Measurements from ENCODE around the gene CNPY1.

The CNPY1 gene

DNA sequence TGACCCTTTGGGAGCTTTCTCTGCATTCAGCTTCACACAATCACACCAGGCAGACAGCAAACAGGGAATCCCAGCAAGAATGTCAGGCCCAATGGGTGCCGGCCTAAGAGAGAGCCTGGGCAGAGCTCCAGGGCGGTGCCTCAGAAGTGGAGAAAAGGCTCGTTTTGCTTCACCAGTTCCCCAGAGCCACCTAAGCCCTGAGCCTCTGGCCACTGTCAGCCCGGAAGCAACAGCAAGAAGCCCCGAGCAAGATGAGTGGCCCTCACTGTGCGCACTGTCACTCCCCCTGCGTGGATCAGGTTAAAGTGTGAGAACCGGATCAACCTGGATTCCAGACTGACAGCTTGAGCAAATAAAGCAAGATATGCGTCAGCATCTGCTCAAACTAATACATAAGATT is 14.7 kb downstream of the CNPY1 start:
- H3K4me3 ChIP-seq (ENCODE audit: low read depth, low read length), result no peak overlapping the region
- TF ChIP-seq, protein P1, sequence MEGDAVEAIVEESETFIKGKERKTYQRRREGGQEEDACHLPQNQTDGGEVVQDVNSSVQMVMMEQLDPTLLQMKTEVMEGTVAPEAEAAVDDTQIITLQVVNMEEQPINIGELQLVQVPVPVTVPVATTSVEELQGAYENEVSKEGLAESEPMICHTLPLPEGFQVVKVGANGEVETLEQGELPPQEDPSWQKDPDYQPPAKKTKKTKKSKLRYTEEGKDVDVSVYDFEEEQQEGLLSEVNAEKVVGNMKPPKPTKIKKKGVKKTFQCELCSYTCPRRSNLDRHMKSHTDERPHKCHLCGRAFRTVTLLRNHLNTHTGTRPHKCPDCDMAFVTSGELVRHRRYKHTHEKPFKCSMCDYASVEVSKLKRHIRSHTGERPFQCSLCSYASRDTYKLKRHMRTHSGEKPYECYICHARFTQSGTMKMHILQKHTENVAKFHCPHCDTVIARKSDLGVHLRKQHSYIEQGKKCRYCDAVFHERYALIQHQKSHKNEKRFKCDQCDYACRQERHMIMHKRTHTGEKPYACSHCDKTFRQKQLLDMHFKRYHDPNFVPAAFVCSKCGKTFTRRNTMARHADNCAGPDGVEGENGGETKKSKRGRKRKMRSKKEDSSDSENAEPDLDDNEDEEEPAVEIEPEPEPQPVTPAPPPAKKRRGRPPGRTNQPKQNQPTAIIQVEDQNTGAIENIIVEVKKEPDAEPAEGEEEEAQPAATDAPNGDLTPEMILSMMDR (IDR thresholded peaks at IDR 0.05; ENCODE audit: insufficient read depth, low read depth, low read length, missing control alignments), result no peak
- DNase-seq (ENCODE audit: low read depth), result no peak

DNA sequence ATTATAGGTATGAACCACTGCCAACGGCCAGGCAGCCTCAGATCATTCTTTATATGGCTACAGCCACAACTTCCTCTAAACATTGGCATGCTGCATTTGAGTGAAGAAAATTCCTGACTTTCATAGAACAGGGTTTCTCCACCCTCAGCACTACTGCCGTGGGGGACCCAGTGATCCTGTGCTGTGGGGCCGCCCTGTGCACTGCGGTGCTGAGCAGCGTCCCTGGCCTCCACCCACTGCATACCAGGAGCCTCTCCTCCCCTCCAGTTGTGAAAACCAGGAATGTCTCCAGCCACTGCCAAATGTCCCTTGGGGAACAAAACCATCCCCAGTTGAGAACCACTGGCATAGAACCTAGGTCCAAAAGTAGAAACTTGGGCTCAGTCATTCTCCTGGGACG is 15.8 kb downstream of the CNPY1 start:
- H3K4me3 ChIP-seq (ENCODE audit: low read depth, low read length), result no peak overlapping the region
- no peak for DNase-seq (ENCODE audit: low read depth)
- TF ChIP-seq, protein P1 (IDR thresholded peaks at IDR 0.05; ENCODE audit: insufficient read depth, low read depth, low read length, missing control alignments), result no peak

DNA sequence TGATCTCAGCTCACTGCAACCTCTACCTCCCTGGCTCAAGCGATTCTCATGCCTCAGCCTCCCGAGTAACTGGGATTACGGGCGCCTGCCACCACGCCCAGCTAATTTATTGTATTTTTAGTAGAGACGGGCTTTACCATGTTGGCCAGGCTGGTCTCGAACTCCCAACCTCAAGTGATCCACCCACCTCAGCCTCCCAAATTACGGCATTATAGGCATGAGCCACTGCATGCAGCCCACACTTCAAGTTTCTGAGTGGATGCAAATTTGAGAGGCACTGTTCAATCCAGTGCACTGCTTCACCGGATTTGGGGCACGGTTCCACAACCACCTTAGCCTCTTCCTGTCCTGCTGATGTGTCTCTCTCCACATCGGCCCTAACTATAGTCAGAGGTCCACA is 16.5 kb downstream of the CNPY1 start:
- H3K4me3 ChIP-seq (ENCODE audit: low read depth, low read length), result no peak overlapping the region
- DNase-seq (ENCODE audit: low read depth), result no peak
- TF ChIP-seq, protein P1 (IDR thresholded peaks at IDR 0.05; ENCODE audit: insufficient read depth, low read depth, low read length, missing control alignments), result no peak

DNA sequence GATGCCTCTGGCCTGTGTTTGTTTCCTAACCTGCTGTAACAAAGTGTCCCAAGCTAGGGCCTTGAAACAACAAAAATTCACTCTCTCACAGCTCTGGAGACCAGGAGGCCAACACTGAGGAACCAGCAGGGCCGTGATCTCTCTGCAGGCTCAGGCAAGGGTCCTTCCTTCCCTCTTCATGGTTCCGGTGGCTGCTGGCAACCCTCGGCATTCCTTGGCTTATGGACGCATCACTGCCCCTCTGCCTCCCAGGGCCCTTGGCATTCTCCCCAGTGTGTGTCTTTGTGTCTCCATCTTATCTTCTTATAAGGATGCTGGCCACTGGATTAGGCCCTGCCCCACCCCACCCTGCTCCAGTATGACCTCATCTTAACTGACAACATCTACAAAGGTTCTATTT is 17.0 kb downstream of the CNPY1 start:
- DNase-seq (ENCODE audit: low read depth), result no peak
- TF ChIP-seq, protein P1 (IDR thresholded peaks at IDR 0.05; ENCODE audit: insufficient read depth, low read depth, low read length, missing control alignments), result no peak
- H3K4me3 ChIP-seq (ENCODE audit: low read depth, low read length), result no peak overlapping the region

DNA sequence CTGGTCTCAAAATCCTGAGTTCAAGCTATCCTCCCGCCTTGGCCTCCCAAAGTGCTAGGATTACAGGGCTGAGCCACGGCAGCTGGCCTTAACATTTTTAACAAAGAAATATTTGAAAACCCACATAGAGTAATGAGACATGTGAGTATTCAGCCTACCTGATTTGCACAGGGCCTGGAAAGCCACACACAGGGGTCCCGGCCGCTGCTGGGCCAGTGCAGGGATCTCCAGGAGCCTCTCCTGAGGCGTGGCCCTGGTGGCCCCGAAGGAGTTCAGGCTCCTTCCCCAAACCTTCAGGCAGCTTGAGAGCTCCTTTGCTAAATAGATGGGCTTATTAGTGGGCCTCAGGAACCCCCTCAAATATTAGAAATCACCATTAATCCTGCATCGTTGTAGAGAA is 18.7 kb downstream of the CNPY1 start:
- TF ChIP-seq, protein P1 (IDR thresholded peaks at IDR 0.05; ENCODE audit: insufficient read depth, low read depth, low read length, missing control alignments), result no peak
- H3K4me3 ChIP-seq (ENCODE audit: low read depth, low read length), result no peak overlapping the region

DNA sequence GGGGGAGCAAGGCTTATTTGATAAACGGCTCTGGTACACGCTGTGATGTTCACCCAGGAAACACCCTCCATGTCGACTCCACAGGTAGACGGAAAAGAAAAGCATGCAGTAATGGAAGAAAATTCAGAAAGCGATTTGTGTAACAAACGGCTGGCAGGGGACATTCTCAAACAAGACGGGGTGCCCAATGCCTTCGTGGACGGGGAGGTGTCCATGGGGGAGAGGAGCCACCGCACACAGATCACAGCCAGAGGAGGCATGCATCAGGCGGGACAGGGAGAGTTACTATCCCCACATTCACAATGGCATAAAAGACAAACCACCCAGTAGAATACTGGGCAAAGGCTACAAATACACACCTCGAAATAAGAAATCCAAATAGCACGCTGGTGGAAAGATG is 20.1 kb downstream of the CNPY1 start:
- TF ChIP-seq, protein P1 (IDR thresholded peaks at IDR 0.05; ENCODE audit: insufficient read depth, low read depth, low read length, missing control alignments), result no peak
- no peak for DNase-seq (ENCODE audit: low read depth)
- no peak overlapping the region for H3K4me3 ChIP-seq (ENCODE audit: low read depth, low read length)

More for the DNA sequence above, 18.7 kb downstream of the CNPY1 start:
- DNase-seq (ENCODE audit: low read depth), result no peak

DNA sequence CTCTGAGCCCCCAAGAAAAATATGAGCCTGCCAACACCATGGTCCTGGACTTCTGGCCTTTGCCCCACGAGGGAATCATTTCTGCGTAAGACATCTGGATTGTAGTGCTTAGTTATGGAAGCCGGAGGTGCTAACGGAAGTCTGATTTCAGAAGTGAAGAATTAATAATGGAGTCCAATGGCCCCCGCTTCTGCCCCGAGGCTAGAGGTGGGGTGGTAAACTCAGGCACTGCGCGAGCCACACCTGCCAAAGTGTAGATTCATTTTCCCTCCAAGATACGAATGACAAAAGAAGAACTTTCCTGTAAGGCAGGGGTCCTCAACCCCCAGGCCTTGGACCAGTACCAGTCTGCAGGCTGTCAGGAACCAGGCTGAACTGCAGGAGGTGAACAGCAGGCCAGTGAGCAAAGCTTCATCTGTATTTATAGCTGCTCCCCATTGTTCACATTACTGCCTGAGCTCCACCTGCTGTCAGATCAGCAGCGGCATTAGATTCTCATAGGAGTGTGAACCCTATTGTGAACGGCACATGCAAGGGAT is 22.3 kb downstream of the CNPY1 start:
- no peak for DNase-seq (ENCODE audit: low read depth)
- TF ChIP-seq, protein P1 (IDR thresholded peaks at IDR 0.05; ENCODE audit: insufficient read depth, low read depth, low read length, missing control alignments), result no peak
- H3K4me3 ChIP-seq (ENCODE audit: low read depth, low read length), result no peak overlapping the region

All from GM12865 (cell line).